Mesendoderm (in vitro differentiated cells): ENCODE results near the gene FREM2.

ENCODE experiments used
- DNase-seq: peaks from one replicate; pipeline ENCODE4 v3.0.0; 2013
- H2AK5ac ChIP-seq: 2 replicates; pipeline ENCODE4 v1.6.1; 2013; ENCODE audit warnings: low read length, inconsistent platforms
- H2BK120ac ChIP-seq: 2 replicates; pipeline ENCODE4 v1.6.1; 2013; ENCODE audit warnings: low read depth, mild to moderate bottlenecking, low read length, moderate library complexity, mixed read lengths
- H2BK15ac ChIP-seq: replicated peaks from 2 replicates; pipeline ENCODE4 v1.6.1; 2013; ENCODE audit warnings: low read depth, mild to moderate bottlenecking, moderate library complexity
- H2BK5ac ChIP-seq: 2 replicates; pipeline ENCODE4 v1.6.1; 2013; ENCODE audit warnings: low read length, inconsistent platforms
- H3K18ac ChIP-seq: 2 replicates; pipeline ENCODE4 v1.6.1; 2013; ENCODE audit warnings: mild to moderate bottlenecking, low read length, mixed read lengths
- H3K23ac ChIP-seq: one replicate; pipeline ENCODE4 v1.6.1; 2013; ENCODE audit warnings: low read length
- H3K27ac ChIP-seq: 2 replicates; pipeline ENCODE4 v1.5.1; 2013; ENCODE audit warnings: low read depth, mild to moderate bottlenecking, inconsistent platforms, low read length, moderate library complexity
- H3K27me3 ChIP-seq: 2 replicates; pipeline ENCODE4 v1.6.1; 2013; ENCODE audit warnings: low read length, control low read depth, mild to moderate bottlenecking, inconsistent platforms; ENCODE audit not compliant: insufficient read depth, poor library complexity
- H3K36me3 ChIP-seq: 2 replicates; pipeline ENCODE4 v1.6.1; 2013; ENCODE audit warnings: low read length, inconsistent platforms; ENCODE audit not compliant: control insufficient read depth, insufficient read depth
- H3K4ac ChIP-seq: one replicate; pipeline ENCODE4 v1.6.1; 2013; ENCODE audit warnings: low read depth, mild to moderate bottlenecking, low read length, moderate library complexity
- H3K4me1 ChIP-seq: 2 replicates; pipeline ENCODE4 v1.6.1; 2013; ENCODE audit warnings: low read depth, low read length, inconsistent platforms; ENCODE audit not compliant: control insufficient read depth
- H3K4me2 ChIP-seq: 2 replicates; pipeline ENCODE4 v1.6.1; 2013; ENCODE audit warnings: low read length
- H3K4me3 ChIP-seq: 2 replicates; pipeline ENCODE4 v1.5.1; 2013; ENCODE audit warnings: mild to moderate bottlenecking, low read length
- H3K56ac ChIP-seq: one replicate; pipeline ENCODE4 v1.6.1; 2013; ENCODE audit warnings: low read length
- H3K79me1 ChIP-seq: 2 replicates; pipeline ENCODE4 v1.6.1; 2013; ENCODE audit warnings: low read length, inconsistent platforms
- H3K79me2 ChIP-seq: 2 replicates; pipeline ENCODE4 v1.6.1; 2013; ENCODE audit warnings: mild to moderate bottlenecking, low read length; ENCODE audit not compliant: control insufficient read depth, insufficient read depth
- H3K9ac ChIP-seq: 2 replicates; pipeline ENCODE4 v1.6.1; 2013; ENCODE audit warnings: low read length, inconsistent platforms
- H4K5ac ChIP-seq: one replicate; pipeline ENCODE4 v1.6.1; 2013; ENCODE audit warnings: low read length
- H4K8ac ChIP-seq: one replicate; pipeline ENCODE4 v1.6.1; 2013; ENCODE audit warnings: low read depth, mild to moderate bottlenecking, control low read depth, low read length, moderate library complexity
- WGBS: extraction: QIAGEN DNeasy Blood & Tissue Kit; methylation state at CpG from one replicate; pipeline ENCODE4 v1.1.7; 2013; ENCODE audit warnings: low lambda C conversion rate, missing lambda C conversion rate; ENCODE audit not compliant: insufficient coverage; ENCODE audit errors: extremely low coverage; 5-methylcytosine and 5-hydroxymethylcytosine counted together

Gene FREM2

DNA sequence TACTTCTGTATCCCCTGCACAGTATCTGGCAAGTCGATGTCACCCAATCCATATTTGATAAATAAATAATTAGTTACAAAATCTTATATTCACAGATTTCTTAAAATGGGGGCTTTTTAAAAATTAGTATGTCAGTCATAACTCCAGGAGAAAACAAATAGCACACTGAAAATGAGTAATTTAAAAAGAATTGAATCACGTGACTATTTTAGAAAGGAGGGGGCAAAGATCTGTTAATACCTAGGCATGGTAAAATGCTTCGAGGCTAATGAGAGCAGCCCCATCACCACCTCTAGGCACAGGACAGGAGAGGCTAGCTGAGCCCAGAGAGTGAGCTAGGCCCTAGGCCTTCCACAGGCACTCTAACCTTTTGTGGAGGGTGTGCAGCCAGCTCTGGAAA is 94.7 kb downstream of the FREM2 start:
- no peaks in the 10 kb centered on the region for H3K36me3 ChIP-seq
- no peak overlapping the region for H2BK15ac ChIP-seq
- no CpG with 5 or more reads among the region's 3 CpGs for WGBS
- no peak overlapping the region for H3K27ac ChIP-seq
- no peak overlapping the region for H3K9ac ChIP-seq
- H2BK5ac ChIP-seq = no peak overlapping the region
- H4K8ac ChIP-seq = no peak overlapping the region
- no peaks in the 10 kb centered on the region for H3K27me3 ChIP-seq
- H3K4ac ChIP-seq = no peak overlapping the region
- no peak overlapping the region for H3K4me2 ChIP-seq
- H2BK120ac ChIP-seq = no peak overlapping the region
- H3K56ac ChIP-seq = no peak overlapping the region
- H3K18ac ChIP-seq = no peak overlapping the region
- H2AK5ac ChIP-seq = no peak overlapping the region
- no peaks in the 10 kb centered on the region for H3K4me1 ChIP-seq
- no peaks in the 10 kb centered on the region for H3K79me2 ChIP-seq
- no peak overlapping the region for H3K4me3 ChIP-seq
- H3K79me1 ChIP-seq = no peaks in the 10 kb centered on the region
- no peak overlapping the region for H4K5ac ChIP-seq
- no peak for DNase-seq
- no peak overlapping the region for H3K23ac ChIP-seq

DNA sequence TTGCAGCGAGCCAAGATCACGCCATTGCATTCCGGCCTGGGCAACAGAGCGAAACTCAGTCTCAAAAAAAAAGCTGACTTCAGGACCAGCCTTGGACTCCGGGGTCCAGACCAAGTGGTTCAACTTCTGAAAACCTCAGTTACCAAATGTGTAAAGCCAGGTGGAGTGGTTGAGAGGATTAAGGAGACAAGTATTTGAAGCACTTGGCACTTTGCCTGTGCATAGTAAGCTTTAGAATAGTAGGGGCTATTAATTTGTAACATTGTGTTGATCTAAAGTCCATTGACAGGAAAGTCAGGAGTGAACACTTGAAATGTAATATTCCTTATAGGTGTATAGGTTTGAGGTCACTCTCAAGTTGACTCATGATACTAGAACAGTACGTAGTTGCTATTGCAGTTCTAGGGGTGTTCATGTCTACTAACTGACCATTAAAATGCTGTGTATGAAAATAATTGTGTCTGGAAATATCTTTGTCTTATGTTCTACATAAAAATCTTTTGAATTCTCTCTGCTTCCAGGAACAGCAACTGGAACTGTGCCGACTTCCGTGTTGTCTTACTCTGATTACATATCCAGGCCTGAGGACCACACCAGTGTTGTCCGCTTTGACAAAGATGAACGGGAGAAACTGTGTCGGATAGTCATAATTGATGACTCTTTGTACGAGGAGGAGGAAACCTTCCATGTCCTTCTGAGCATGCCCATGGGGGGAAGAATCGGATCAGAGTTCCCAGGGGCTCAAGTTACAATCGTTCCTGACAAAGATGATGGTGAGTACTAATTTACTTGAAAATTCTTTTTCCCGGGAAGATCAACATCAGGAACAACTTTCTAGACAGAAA is 97.4 kb downstream of the FREM2 start:
- H3K18ac ChIP-seq = no peak overlapping the region
- H2BK120ac ChIP-seq = no peak overlapping the region
- no peak overlapping the region for H3K4ac ChIP-seq
- no peak overlapping the region for H3K56ac ChIP-seq
- H3K27me3 ChIP-seq = no peaks in the 10 kb centered on the region
- H4K5ac ChIP-seq = no peak overlapping the region
- no peak overlapping the region for H2BK5ac ChIP-seq
- no peaks in the 10 kb centered on the region for H3K79me1 ChIP-seq
- H3K4me2 ChIP-seq = no peak overlapping the region
- no peak overlapping the region for H3K4me3 ChIP-seq
- no peak overlapping the region for H2BK15ac ChIP-seq
- no peaks in the 10 kb centered on the region for H3K4me1 ChIP-seq
- H3K36me3 ChIP-seq = no peaks in the 10 kb centered on the region
- H2AK5ac ChIP-seq = no peak overlapping the region
- no peak overlapping the region for H3K23ac ChIP-seq
- no peak for DNase-seq
- H4K8ac ChIP-seq = no peak overlapping the region
- no CpG with 5 or more reads among the region's 15 CpGs for WGBS
- no peak overlapping the region for H3K9ac ChIP-seq
- H3K79me2 ChIP-seq = no peaks in the 10 kb centered on the region
- no peak overlapping the region for H3K27ac ChIP-seq

DNA sequence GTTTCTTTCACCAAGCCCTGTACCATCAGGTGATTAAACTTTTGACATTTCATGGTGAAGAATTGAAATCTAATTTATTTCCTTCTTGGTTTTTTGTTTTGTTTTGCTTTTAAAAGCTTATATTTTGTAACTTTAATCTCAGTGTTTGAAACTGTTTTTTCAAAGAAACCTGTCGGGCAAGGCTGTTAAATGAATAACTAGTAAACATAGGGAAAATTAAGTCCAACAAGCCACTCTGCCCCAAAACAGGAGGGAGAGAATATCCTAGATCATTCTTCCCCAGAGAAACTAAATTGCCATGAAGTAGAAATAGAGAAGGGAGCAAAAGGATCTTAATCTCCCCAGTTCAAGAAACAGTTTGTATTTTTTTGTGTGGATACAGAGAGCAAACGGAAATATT is 98.2 kb downstream of the FREM2 start:
- WGBS = no CpG with 5 or more reads among the region's 2 CpGs
- H4K8ac ChIP-seq = no peak overlapping the region

DNA sequence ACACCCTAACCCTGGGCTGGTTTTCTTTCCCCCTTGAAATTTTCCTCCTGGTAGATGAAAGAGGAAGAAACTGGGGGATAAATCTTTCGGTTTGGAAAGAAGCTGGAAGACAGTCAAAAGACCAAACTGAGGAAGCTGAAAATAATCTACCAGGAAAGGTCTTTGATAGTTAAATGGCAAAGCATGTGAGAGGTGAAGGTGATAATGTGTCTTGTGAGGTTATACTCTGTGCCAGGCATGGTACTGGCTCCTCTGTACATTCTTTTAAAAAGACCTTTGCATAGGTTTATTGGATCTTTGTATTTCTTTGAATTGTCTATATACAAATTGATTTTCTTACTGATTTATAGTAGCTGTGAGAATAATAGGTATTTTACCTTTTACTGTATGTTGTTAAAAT is 98.6 kb downstream of the FREM2 start:
- no CpG with 5 or more reads among the region's 1 CpG for WGBS
- no peak overlapping the region for H3K4ac ChIP-seq
- no peak overlapping the region for H3K27ac ChIP-seq
- no peak overlapping the region for H3K56ac ChIP-seq
- no peak overlapping the region for H3K4me3 ChIP-seq
- no peak overlapping the region for H3K18ac ChIP-seq
- H2BK120ac ChIP-seq = no peak overlapping the region
- H3K79me1 ChIP-seq = no peaks in the 10 kb centered on the region
- no peaks in the 10 kb centered on the region for H3K79me2 ChIP-seq
- H2BK5ac ChIP-seq = no peak overlapping the region
- H4K5ac ChIP-seq = no peak overlapping the region
- H2AK5ac ChIP-seq = no peak overlapping the region
- no peak for DNase-seq
- H3K4me2 ChIP-seq = no peak overlapping the region
- H4K8ac ChIP-seq = no peak overlapping the region
- H3K4me1 ChIP-seq = no peaks in the 10 kb centered on the region
- H3K23ac ChIP-seq = no peak overlapping the region
- H3K9ac ChIP-seq = no peak overlapping the region
- no peaks in the 10 kb centered on the region for H3K36me3 ChIP-seq
- no peak overlapping the region for H2BK15ac ChIP-seq
- H3K27me3 ChIP-seq = no peaks in the 10 kb centered on the region

More for the DNA sequence above, 98.2 kb downstream of the FREM2 start:
- Histone ChIP-seq H4K5ac (no peak overlapping the region), H3K23ac (no peak overlapping the region), H2BK15ac (no peak overlapping the region), H3K4me1 (no peaks in the 10 kb centered on the region), H3K9ac (no peak overlapping the region), H3K79me1 (no peaks in the 10 kb centered on the region), H2AK5ac (no peak overlapping the region), H3K27ac (no peak overlapping the region), H3K18ac (no peak overlapping the region), H3K36me3 (no peaks in the 10 kb centered on the region), H2BK5ac (no peak overlapping the region), H2BK120ac (no peak overlapping the region), H3K79me2 (no peaks in the 10 kb centered on the region), H3K4me2 (no peak overlapping the region), H3K4me3 (no peak overlapping the region), H3K56ac (no peak overlapping the region), H3K27me3 (no peaks in the 10 kb centered on the region), H3K4ac (no peak overlapping the region)
- DNase-seq = no peak

DNA sequence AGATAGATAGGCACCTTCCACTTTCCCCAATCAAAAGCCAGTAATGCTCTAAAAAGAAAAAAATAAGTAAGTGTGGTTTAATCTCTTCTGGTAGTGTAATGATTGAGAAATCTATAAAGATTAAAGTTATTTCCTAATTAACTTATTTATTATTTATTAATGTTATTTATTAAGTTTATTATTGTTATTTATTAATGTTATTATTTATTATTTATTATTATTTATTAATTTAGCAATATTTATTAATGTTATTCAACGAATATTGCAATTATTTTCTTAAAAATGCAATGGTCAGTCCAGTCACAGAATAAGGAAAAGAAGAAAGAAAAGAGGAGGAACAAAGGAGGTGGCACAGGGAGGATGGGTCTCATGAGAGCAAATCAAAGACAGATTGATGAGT is 100.7 kb downstream of the FREM2 start:
- Histone ChIP-seq H3K4ac (no peak overlapping the region), H4K5ac (no peak overlapping the region), H2AK5ac (no peak overlapping the region), H4K8ac (no peak overlapping the region), H3K27ac (no peak overlapping the region), H3K79me2 (no peaks in the 10 kb centered on the region), H3K4me1 (no peaks in the 10 kb centered on the region), H3K18ac (no peak overlapping the region), H3K4me2 (no peak overlapping the region), H3K36me3 (no peaks in the 10 kb centered on the region), H3K27me3 (no peaks in the 10 kb centered on the region), H2BK15ac (no peak overlapping the region), H3K56ac (no peak overlapping the region), H3K4me3 (no peak overlapping the region), H3K79me1 (no peaks in the 10 kb centered on the region), H2BK5ac (no peak overlapping the region), H3K9ac (no peak overlapping the region), H2BK120ac (no peak overlapping the region), H3K23ac (no peak overlapping the region)
- WGBS = no CpG with 5 or more reads among the region's 1 CpG
- no peak for DNase-seq

DNA sequence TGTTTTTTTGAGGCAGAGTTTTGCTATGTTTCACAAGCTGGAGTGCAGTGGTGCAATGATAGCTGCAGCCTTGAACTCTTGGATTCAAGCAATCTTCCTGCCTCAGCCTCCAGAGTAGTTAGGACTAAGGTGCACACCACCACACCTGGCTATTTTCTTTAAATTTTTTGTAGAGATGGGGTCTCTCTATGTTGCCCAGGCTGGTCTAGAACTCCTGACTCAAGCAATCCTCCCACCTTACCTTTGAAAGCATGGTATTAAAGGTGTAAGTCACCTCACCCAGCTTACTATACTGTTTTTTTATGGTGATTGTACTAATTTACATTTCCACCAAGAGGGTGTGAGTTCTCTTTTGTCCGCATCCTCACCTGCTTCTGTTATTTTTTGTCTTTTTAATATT is 110.0 kb downstream of the FREM2 start:
- Histone ChIP-seq H2BK5ac (no peak overlapping the region), H2AK5ac (no peak overlapping the region), H3K4me3 (no peak overlapping the region), H4K8ac (no peak overlapping the region), H3K4me1 (no peaks in the 10 kb centered on the region), H2BK120ac (no peak overlapping the region), H3K9ac (no peak overlapping the region), H3K4me2 (no peak overlapping the region), H3K18ac (no peak overlapping the region), H3K56ac (no peak overlapping the region), H3K4ac (no peak overlapping the region), H3K36me3 (no peaks in the 10 kb centered on the region), H2BK15ac (no peak overlapping the region), H3K79me2 (no peaks in the 10 kb centered on the region), H3K27ac (no peak overlapping the region), H3K27me3 (no peaks in the 10 kb centered on the region), H3K79me1 (no peaks in the 10 kb centered on the region), H3K23ac (no peak overlapping the region), H4K5ac (no peak overlapping the region)
- no CpG with 5 or more reads among the region's 1 CpG for WGBS
- no peak for DNase-seq
